Measurements from ENCODE around the gene SORCS1. TPM values are rescaled to one million over a fixed set of nuclear protein-coding genes. Genes with fewer than 3 reads are reported as not detected.
A peak's percentile ranks its signal among the peaks of the same experiment; 100 is the strongest.
"Not testable (repeated sequence)": the region's sequence is repeated elsewhere in the genome, so short reads cannot be mapped to it uniquely, and the experiment has no call there.

Gene SORCS1
- total RNA-seq, 4 donors from 2014 or later = 34.3 to 85.0 (median 49.3) TPM

DNA sequence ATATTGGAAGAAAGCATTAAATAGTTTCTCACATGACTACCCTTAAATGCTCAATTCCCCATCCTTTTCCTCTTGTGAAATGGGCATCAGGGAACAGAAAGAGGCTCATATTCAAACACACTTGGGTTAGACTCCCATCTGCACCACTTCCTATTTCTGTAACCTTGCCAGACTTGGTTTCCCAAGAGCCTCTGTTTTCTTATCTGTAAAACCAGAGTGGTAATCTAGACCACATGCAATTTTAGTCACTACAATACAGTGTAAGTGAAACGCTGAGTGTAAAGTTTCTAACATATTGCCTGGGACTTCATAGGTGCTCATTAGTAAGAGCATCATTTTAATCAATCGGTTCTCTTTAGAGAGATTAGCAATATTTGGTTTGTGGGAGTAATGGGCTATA, 136.3 kb downstream of the SORCS1 start:
- no peak overlapping the region for H3K27ac ChIP-seq
- H3K36me3 ChIP-seq = no peaks in the 10 kb centered on the region
- peaks cover 0 to 17% (median 8%) of the 10 kb centered on the region in 4 donors for H3K4me1 ChIP-seq
- TF ChIP-seq EP300 (IDR thresholded peaks at IDR 0.05) = no peak
- TF ChIP-seq POLR2A (IDR thresholded peaks at IDR 0.05) = no peak
- no peak overlapping the region for H3K4me3 ChIP-seq
- no peaks in the 10 kb centered on the region for H3K27me3 ChIP-seq
- 78 to 84% methylated on average over 2 of the region's 2 CpGs for WGBS, 2 donors
- H3K9me3 ChIP-seq = no peaks in the 10 kb centered on the region
- DNase-seq (ENCODE audit: low spot score in 2 of 2) = no peak

- H3K9me3 ChIP-seq = no peaks in the 10 kb centered on the region
- 21 to 28% methylated on average over 4 of the region's 4 CpGs for WGBS, 2 donors
- H3K27ac ChIP-seq = no peak overlapping the region
- peaks cover 0 to 9% (median 2%) of the 10 kb centered on the region in 4 donors for H3K4me1 ChIP-seq
- TF ChIP-seq POLR2A (IDR thresholded peaks at IDR 0.05) (no peak), EP300 (IDR thresholded peaks at IDR 0.05) (no peak)
- TF ChIP-seq, protein P1, sequence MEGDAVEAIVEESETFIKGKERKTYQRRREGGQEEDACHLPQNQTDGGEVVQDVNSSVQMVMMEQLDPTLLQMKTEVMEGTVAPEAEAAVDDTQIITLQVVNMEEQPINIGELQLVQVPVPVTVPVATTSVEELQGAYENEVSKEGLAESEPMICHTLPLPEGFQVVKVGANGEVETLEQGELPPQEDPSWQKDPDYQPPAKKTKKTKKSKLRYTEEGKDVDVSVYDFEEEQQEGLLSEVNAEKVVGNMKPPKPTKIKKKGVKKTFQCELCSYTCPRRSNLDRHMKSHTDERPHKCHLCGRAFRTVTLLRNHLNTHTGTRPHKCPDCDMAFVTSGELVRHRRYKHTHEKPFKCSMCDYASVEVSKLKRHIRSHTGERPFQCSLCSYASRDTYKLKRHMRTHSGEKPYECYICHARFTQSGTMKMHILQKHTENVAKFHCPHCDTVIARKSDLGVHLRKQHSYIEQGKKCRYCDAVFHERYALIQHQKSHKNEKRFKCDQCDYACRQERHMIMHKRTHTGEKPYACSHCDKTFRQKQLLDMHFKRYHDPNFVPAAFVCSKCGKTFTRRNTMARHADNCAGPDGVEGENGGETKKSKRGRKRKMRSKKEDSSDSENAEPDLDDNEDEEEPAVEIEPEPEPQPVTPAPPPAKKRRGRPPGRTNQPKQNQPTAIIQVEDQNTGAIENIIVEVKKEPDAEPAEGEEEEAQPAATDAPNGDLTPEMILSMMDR (IDR thresholded peaks at IDR 0.05) = no peak
- H3K27me3 ChIP-seq = no peaks in the 10 kb centered on the region
- H3K4me3 ChIP-seq = no peak overlapping the region
- no peak for DNase-seq (ENCODE audit: low spot score in 2 of 2)
- H3K36me3 ChIP-seq = no peaks in the 10 kb centered on the region
These were observed 138.8 kb downstream of the SORCS1 start for GRCh38 chr10:107025676-107026075.

GRCh38 chr10:107024033-107024432, 140.5 kb downstream of the SORCS1 start:
- H3K27me3 ChIP-seq; H3K27ac ChIP-seq; H3K36me3 ChIP-seq; H3K9me3 ChIP-seq; H3K4me3 ChIP-seq; DNase-seq (ENCODE audit: low spot score in 2 of 2): not testable (repeated sequence)
- peaks cover 0 to 15% (median 2%) of the 10 kb centered on the region in 4 donors for H3K4me1 ChIP-seq
- 95% methylated on average over 3 of the region's 3 CpGs for whole genome bisulfite sequencing, 2 donors

- TF ChIP-seq POLR2A (IDR thresholded peaks at IDR 0.05) (no peak), EP300 (IDR thresholded peaks at IDR 0.05) (no peak)
- TF ChIP-seq, protein P1 (IDR thresholded peaks at IDR 0.05) = no peak
- no peak overlapping the region for H3K4me3 ChIP-seq
- no peaks in the 10 kb centered on the region for H3K36me3 ChIP-seq
- WGBS, 2 donors = 57 to 59% methylated on average over 6 of the region's 6 CpGs
- DNase-seq (ENCODE audit: low spot score in 2 of 2) = no peak
- H3K4me1 ChIP-seq = peaks cover 0 to 15% (median 2%) of the 10 kb centered on the region in 4 donors
- no peaks in the 10 kb centered on the region for H3K9me3 ChIP-seq
- H3K27me3 ChIP-seq = no peaks in the 10 kb centered on the region
- peak overlapping the region in 2 of 4 donors; percentile 9 to 18 for H3K27ac ChIP-seq
These were observed 141.7 kb downstream of the SORCS1 start for GRCh38 chr10:107022600-107023354.

GRCh38 chr10:107019154-107019553, 145.4 kb downstream of the SORCS1 start:
- H3K27ac ChIP-seq = no peak overlapping the region
- peaks cover 0 to 15% (median 0%) of the 10 kb centered on the region in 4 donors for H3K4me1 ChIP-seq
- 34 to 44% methylated on average over 2 of the region's 2 CpGs for WGBS, 2 donors
- no peaks in the 10 kb centered on the region for H3K27me3 ChIP-seq
- H3K36me3 ChIP-seq = no peaks in the 10 kb centered on the region
- no peak overlapping the region for H3K4me3 ChIP-seq
- DNase-seq (ENCODE audit: low spot score in 2 of 2) = no peak
- H3K9me3 ChIP-seq = peaks cover 0 to 13% (median 0%) of the 10 kb centered on the region in 4 donors
- no peak for TF ChIP-seq EP300 (IDR thresholded peaks at IDR 0.05)
- TF ChIP-seq, protein P1 (IDR thresholded peaks at IDR 0.05) = no peak
- TF ChIP-seq POLR2A (IDR thresholded peaks at IDR 0.05) = no peak

- no peak overlapping the region for H3K4me3 ChIP-seq
- H3K27me3 ChIP-seq = no peaks in the 10 kb centered on the region
- DNase-seq (ENCODE audit: low spot score in 2 of 2) = no peak
- TF ChIP-seq EP300 (IDR thresholded peaks at IDR 0.05) (no peak), POLR2A (IDR thresholded peaks at IDR 0.05) (no peak)
- TF ChIP-seq, protein P1 (IDR thresholded peaks at IDR 0.05) = no peak
- peaks cover 0 to 13% (median 0%) of the 10 kb centered on the region in 4 donors for H3K9me3 ChIP-seq
- peak overlapping the region in 1 of 4 donors; percentile 42 for H3K27ac ChIP-seq
- 71 to 81% methylated on average over 4 of the region's 4 CpGs for WGBS, 2 donors
- H3K4me1 ChIP-seq = peaks cover 0 to 4% (median 0%) of the 10 kb centered on the region in 4 donors
- no peaks in the 10 kb centered on the region for H3K36me3 ChIP-seq
These were observed 151.1 kb downstream of the SORCS1 start for GRCh38 chr10:107013258-107014006.

All from tibial nerve (tissue), 4 donors.